ENCODE data around the gene HCN2. TPM values are rescaled to one million over a fixed set of nuclear protein-coding genes. Genes with fewer than 3 reads are reported as not detected.
A peak's percentile ranks its signal among the peaks of the same experiment; 100 is the strongest.

HCN2 gene
- total and polyA plus RNA-seq, 2 of the 13 experiments (the other 11 are each of a cell fraction or from before 2014, with no cell fraction given), result 0.01 TPM; not detected in 1

DNA sequence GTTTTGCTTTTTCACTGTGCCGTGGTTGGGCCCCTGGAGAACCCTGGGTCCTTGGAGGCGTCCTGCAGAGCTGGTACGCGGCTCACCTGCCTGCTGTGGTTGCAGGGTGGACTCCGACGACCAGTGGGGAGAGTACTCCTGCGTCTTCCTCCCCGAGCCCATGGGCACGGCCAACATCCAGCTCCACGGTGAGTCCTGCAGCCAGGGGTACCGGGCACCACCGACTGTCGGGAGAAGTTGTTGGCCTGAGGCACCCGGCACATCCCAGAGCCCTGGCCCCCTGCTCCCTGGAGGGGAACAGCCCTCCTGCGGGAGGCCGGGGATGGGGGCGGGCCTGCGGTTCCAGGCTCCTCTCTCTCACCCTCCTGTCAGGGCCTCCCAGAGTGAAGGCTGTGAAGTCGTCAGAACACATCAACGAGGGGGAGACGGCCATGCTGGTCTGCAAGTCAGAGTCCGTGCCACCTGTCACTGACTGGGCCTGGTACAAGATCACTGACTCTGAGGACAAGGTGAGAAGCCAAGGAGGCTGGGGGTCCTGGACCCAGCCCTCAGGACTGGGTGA, 9.3 kb upstream of the HCN2 start:
- BruUV-seq (replicated peaks), result no TSS peak
- intact Hi-C loops (cut with micrococcal nuclease; ENCODE audit: unreplicated experiment) (loop anchor here (10.0 kb wide), 1 partner anchor 84 kb away; the partner anchor contains the start of gene RNF126), in situ Hi-C loops (cut with HindIII; ENCODE audit: extremely low pct_ligation_motif_present, low pct_unique_long_range_greater_than_20kb) (loop anchor here (10.0 kb wide), 1 partner anchor 154 kb away; no protein-coding TSS in a partner anchor)
- Histone ChIP-seq H3K4me2 (ENCODE audit: low read depth, low read length) (no peak overlapping the region), H3K9me3 (ENCODE audit: low read length) (no peaks in the 10 kb centered on the region), H4K20me1 (ENCODE audit: insufficient read depth, low read length) (peaks cover 81% of the 10 kb centered on the region), H3K79me2 (ENCODE audit: insufficient read depth, low read length) (peaks cover 43% of the 10 kb centered on the region), H3K27me3 (ENCODE audit: control insufficient read depth in 1 of 2, insufficient read depth in 2 of 2, low read length in 2 of 2) (no peaks in the 10 kb centered on the region), H3K36me3 (replicated peaks in 1 of 2; ENCODE audit: control insufficient read depth in 1 of 2, insufficient read depth in 2 of 2, low read length in 2 of 2) (peaks cover 35 to 39% of the 10 kb centered on the region in 2 experiments; a peak in 4 of 5 replicates), H3K4me3 (replicated peaks in 1 of 3; ENCODE audit: insufficient read depth in 1 of 3, low read depth in 2 of 3, low read length in 3 of 3) (no peak overlapping the region), H2AFZ (ENCODE audit: low read length) (no peak overlapping the region), H3K27ac (ENCODE audit: extremely low read length, insufficient read depth, low read length) (no peak overlapping the region), H3K9ac (ENCODE audit: insufficient read depth, low read depth, low read length) (no peak overlapping the region), H3K4me1 (ENCODE audit: insufficient read depth, low read length) (peaks cover 16% of the 10 kb centered on the region)
- no peak for ATAC-seq
- DNase-seq (ENCODE audit: low spot score), result no peak
- ChIA-PET POLR2A (no interaction called here), CTCF (ENCODE audit: low intra/inter-chr PET ratio, low total read pairs) (no interaction called here)
- TF ChIP-seq ZNF543 (CRISPR knock-in tag; IDR thresholded peaks at IDR 0.05) (no peak), ZNF740 (CRISPR knock-in tag; IDR thresholded peaks at IDR 0.05) (no peak), RBFOX2 (IDR thresholded peaks at IDR 0.05; ENCODE audit: low read depth, low read length) (peak; percentile 33; the same call in 1 of the 2 replicates)
- FAIRE-seq, result no peak
- 90% methylated on average over 15 of the region's 22 CpGs for WGBS (ENCODE audit: low lambda C conversion rate)

DNA sequence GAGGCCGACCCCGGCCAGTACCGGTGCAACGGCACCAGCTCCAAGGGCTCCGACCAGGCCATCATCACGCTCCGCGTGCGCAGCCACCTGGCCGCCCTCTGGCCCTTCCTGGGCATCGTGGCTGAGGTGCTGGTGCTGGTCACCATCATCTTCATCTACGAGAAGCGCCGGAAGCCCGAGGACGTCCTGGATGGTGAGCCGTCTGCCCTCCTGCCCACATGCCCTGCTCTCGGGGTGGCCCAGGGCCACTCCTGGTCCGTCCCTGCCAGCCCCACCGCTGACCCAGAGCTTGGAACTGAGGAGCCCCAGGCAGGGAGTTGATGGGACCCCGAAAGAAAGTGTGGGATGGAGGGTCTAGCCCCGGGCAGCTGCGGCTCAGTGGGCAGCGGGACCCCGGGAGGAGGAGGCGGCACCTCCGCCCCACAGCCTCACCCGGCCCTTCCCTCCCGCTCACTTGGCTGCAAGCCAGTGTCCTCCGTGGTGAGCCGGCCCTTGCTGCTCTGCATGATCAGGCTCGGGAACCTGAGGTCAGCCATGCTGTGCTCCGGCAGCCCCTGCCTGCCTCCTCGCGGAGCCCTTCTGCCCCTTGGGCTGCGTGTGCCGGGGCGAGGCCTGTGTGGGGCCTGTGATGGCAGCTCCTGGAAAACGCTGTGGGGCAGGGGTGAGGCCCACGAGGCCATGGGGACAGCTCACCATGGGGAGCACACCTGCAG, 8.1 kb upstream of the HCN2 start:
- ChIA-PET POLR2A (no interaction called here), CTCF (ENCODE audit: low intra/inter-chr PET ratio, low total read pairs) (no interaction called here)
- Histone ChIP-seq H3K36me3 (replicated peaks in 1 of 2; ENCODE audit: control insufficient read depth in 1 of 2, insufficient read depth in 2 of 2, low read length in 2 of 2) (peaks cover 32 to 39% of the 10 kb centered on the region in 2 experiments; a peak in 4 of 5 replicates), H3K27ac (ENCODE audit: extremely low read length, insufficient read depth, low read length) (no peak overlapping the region), H3K4me3 (replicated peaks in 1 of 3; ENCODE audit: insufficient read depth in 1 of 3, low read depth in 2 of 3, low read length in 3 of 3) (no peak overlapping the region), H3K4me1 (ENCODE audit: insufficient read depth, low read length) (peaks cover 16% of the 10 kb centered on the region), H3K9ac (ENCODE audit: insufficient read depth, low read depth, low read length) (no peak overlapping the region), H3K4me2 (ENCODE audit: low read depth, low read length) (no peak overlapping the region), H3K27me3 (ENCODE audit: control insufficient read depth in 1 of 2, insufficient read depth in 2 of 2, low read length in 2 of 2) (peaks cover 1 to 4% of the 10 kb centered on the region in 2 experiments; a peak in 3 of 5 replicates), H2AFZ (ENCODE audit: low read length) (no peak overlapping the region), H3K9me3 (ENCODE audit: low read length) (no peaks in the 10 kb centered on the region), H3K79me2 (ENCODE audit: insufficient read depth, low read length) (peaks cover 32% of the 10 kb centered on the region), H4K20me1 (ENCODE audit: insufficient read depth, low read length) (peaks cover 71% of the 10 kb centered on the region)
- BruUV-seq (replicated peaks), result no TSS peak
- DNase-seq (ENCODE audit: low spot score), result no peak
- intact Hi-C loops (cut with micrococcal nuclease; ENCODE audit: unreplicated experiment), result loop anchor here (10.0 kb wide), 1 partner anchor 83 kb away; the partner anchor contains the start of gene RNF126
- FAIRE-seq, result no peak
- in situ Hi-C loops (cut with HindIII; ENCODE audit: extremely low pct_ligation_motif_present, low pct_unique_long_range_greater_than_20kb), result loop anchor here (10.0 kb wide), 1 partner anchor 153 kb away; no protein-coding TSS in a partner anchor
- no peak for ATAC-seq
- WGBS (ENCODE audit: low lambda C conversion rate), result 95% methylated on average over 15 of the region's 40 CpGs
- no peak for TF ChIP-seq ZNF20 (CRISPR knock-in tag; IDR thresholded peaks at IDR 0.05)
- no peak for TF ChIP-seq EP300 (IDR thresholded peaks at IDR 0.05; ENCODE audit: low read depth in 2 of 2, low read length in 2 of 2)
- no peak for TF ChIP-seq EP300 (CRISPR knock-in tag; IDR thresholded peaks at IDR 0.05; ENCODE audit: borderline replicate concordance)
- TF ChIP-seq FOXA1 (IDR thresholded peaks at IDR 0.05), result no peak
- no peak for TF ChIP-seq FOXA1 (CRISPR knock-in tag; IDR thresholded peaks at IDR 0.05)
- TF ChIP-seq RBFOX2 (IDR thresholded peaks at IDR 0.05; ENCODE audit: low read depth, low read length), result peak; percentile 61
- TF ChIP-seq ZNF687 (CRISPR knock-in tag; IDR thresholded peaks at IDR 0.05), result peak; percentile 26; the same call in 1 of the 2 replicates
- TF ChIP-seq ZNF780A (CRISPR knock-in tag; IDR thresholded peaks at IDR 0.05), result no peak
- 0 out of 2 replicates have a peak, but pooled peaks have one; percentile 13 for TF ChIP-seq GABPB1 (CRISPR knock-in tag; IDR thresholded peaks at IDR 0.05)
- no peak for TF ChIP-seq SKI (IDR thresholded peaks at IDR 0.05; ENCODE audit: partially characterized antibody)
- peak; percentile 9; the same call in 1 of the 2 replicates for TF ChIP-seq AKAP8 (CRISPR knock-in tag; IDR thresholded peaks at IDR 0.05)

Data from HepG2 (cell line).